BE2C (cell line): ENCODE results near the gene ULK2.
"Not testable (repeated sequence)": the region's sequence is repeated elsewhere in the genome, so short reads cannot be mapped to it uniquely, and the experiment has no call there.

Experiments used
- DNase-seq: peaks from one replicate; pipeline ENCODE4 v3.0.0-alpha.2; 2020
- H3K27me3 ChIP-seq: fragments of 250-450 bp; sonication (Bioruptor Pico); 2 replicates; pipeline ENCODE4 v1.5.1; 2020; ENCODE audit warnings: mild to moderate bottlenecking
- H3K36me3 ChIP-seq: fragments of 250-450 bp; sonication (Bioruptor Pico); 2 replicates; pipeline ENCODE4 v1.5.1; 2020; ENCODE audit warnings: mild to moderate bottlenecking
- H3K4me1 ChIP-seq: fragments of 250-450 bp; sonication (Bioruptor Pico); 2 replicates; pipeline ENCODE4 v1.5.1; 2020
- H3K4me3 ChIP-seq: 2 replicates; pipeline ENCODE4 v1.5.1; 2011; ENCODE audit warnings: low read depth, low read length
- H3K9me3 ChIP-seq: fragments of 250-450 bp; sonication (Bioruptor Pico); 2 replicates; pipeline ENCODE4 v1.5.1; 2020
- TF ChIP-seq, protein P1 (sequence below): IDR thresholded peaks from 2 replicates; pipeline ENCODE4 v1.5.1; 2012; ENCODE audit warnings: mild to moderate bottlenecking, low read depth, low read length

Gene ULK2

DNA sequence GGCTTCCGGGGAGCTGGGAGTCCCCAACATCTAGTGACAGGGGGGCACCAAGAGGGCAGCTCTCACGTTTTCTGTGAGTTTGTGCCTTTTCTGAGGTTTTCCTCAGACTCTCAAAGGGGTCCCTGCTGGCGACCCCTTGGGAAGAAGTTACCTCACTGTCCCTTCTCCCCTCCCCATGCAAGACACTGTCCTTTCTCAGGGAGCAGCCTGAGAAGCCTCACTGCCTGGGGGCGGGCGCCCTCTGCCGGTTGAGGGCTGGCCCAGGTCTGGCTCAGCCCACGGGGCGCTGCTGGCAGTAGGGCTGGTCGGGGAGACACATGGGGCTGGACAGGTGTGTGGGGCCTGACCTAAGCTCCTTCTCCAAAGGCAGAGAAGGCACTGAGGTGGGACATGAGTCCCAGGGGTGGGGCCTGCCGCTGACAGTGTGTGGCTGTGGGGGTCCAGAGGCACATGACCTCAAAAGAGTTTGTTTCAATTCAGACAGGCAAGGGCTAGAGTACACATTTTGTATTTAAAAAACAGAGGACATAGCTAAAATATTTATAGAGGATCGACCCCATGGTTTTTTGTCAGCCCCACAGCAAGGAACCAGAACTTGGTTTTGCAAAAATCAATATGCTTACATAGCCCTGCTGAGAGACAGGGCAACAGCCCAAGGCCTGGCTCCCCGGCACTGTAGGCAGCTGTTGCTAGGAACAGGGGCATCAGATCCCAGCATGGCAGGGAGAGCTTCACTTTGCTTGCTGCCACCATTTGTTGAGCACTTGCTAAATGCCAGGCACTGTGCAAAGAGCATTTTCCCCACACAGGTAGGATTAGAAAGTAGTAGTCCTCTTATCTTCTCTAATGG is 101.1 kb downstream of the ULK2 start:
- Histone ChIP-seq H3K27me3 (no peaks in the 10 kb centered on the region), H3K9me3 (no peaks in the 10 kb centered on the region), H3K4me1 (no peaks in the 10 kb centered on the region), H3K4me3 (no peak overlapping the region), H3K36me3 (no peaks in the 10 kb centered on the region)
- DNase-seq: peak; percentile 71
- TF ChIP-seq, protein P1, sequence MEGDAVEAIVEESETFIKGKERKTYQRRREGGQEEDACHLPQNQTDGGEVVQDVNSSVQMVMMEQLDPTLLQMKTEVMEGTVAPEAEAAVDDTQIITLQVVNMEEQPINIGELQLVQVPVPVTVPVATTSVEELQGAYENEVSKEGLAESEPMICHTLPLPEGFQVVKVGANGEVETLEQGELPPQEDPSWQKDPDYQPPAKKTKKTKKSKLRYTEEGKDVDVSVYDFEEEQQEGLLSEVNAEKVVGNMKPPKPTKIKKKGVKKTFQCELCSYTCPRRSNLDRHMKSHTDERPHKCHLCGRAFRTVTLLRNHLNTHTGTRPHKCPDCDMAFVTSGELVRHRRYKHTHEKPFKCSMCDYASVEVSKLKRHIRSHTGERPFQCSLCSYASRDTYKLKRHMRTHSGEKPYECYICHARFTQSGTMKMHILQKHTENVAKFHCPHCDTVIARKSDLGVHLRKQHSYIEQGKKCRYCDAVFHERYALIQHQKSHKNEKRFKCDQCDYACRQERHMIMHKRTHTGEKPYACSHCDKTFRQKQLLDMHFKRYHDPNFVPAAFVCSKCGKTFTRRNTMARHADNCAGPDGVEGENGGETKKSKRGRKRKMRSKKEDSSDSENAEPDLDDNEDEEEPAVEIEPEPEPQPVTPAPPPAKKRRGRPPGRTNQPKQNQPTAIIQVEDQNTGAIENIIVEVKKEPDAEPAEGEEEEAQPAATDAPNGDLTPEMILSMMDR: peak; percentile 80

GRCh38 chr17:19766016-19766415 is 101.7 kb downstream of the ULK2 start:
- Histone ChIP-seq H3K36me3 (no peaks in the 10 kb centered on the region), H3K27me3 (no peaks in the 10 kb centered on the region), H3K9me3 (no peaks in the 10 kb centered on the region), H3K4me1 (no peaks in the 10 kb centered on the region), H3K4me3 (no peak overlapping the region)
- DNase-seq: no peak
- TF ChIP-seq, protein P1: no peak

- DNase-seq, H3K36me3 ChIP-seq: not testable (repeated sequence)
Measured at GRCh38 chr17:19763991-19764390, 103.7 kb downstream of the ULK2 start.

DNA sequence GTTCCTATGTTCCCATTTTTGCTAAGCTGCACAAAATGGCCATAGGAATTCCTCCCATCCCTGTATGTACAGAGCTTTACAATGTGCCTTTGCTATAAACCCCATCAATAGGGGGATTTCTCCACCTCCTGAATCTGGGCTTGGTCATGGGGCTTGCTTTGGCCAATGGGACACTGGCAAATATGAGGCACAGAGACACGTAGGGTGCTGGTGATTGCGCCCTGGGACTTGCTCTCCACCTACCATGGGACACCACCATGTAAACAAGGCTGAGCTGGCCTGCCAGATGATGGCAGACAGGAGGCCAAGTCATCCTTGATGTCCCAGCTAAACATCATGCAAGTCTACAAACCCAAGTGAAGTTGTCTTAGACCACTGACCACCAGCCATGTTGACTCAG is 104.3 kb downstream of the ULK2 start:
- DNase-seq: no peak
- TF ChIP-seq, protein P1: no peak
- Histone ChIP-seq H3K9me3 (no peaks in the 10 kb centered on the region), H3K27me3 (no peaks in the 10 kb centered on the region), H3K4me1 (no peaks in the 10 kb centered on the region), H3K4me3 (no peak overlapping the region), H3K36me3 (no peaks in the 10 kb centered on the region)

More at GRCh38 chr17:19763991-19764390, 103.7 kb downstream of the ULK2 start:
- not testable (repeated sequence) for H3K27me3 ChIP-seq, H3K9me3 ChIP-seq, H3K4me1 ChIP-seq, H3K4me3 ChIP-seq

- no peak overlapping the region for H3K4me3 ChIP-seq
- H3K27me3 ChIP-seq: no peaks in the 10 kb centered on the region
- peak; percentile 51 for DNase-seq
- TF ChIP-seq, protein P1: peak; percentile 46
- no peaks in the 10 kb centered on the region for H3K9me3 ChIP-seq
- no peaks in the 10 kb centered on the region for H3K4me1 ChIP-seq
- no peaks in the 10 kb centered on the region for H3K36me3 ChIP-seq
Measured at GRCh38 chr17:19762515-19762961, 105.2 kb downstream of the ULK2 start.

DNA sequence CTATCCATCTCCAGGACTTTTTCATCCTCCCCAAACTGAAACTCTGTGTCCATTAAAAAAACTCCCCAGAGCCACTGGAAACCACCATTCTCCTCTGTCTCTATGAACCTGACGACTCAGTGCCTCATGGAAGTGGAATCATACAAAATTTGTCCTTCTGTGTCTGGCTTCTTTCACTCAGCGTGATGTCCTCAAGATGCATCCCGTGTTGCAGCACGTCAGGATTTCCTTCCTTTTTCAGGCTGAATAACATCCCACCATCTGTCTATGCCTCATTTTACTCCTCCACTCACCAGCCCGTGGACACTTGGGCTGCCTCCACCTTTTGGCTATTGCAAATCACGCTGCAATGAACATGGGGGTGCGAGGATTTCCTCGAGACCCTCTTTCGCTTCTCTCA is 107.0 kb downstream of the ULK2 start:
- Histone ChIP-seq H3K9me3 (no peaks in the 10 kb centered on the region), H3K4me1 (no peaks in the 10 kb centered on the region), H3K36me3 (no peaks in the 10 kb centered on the region), H3K4me3 (no peak overlapping the region), H3K27me3 (no peaks in the 10 kb centered on the region)
- DNase-seq: no peak
- TF ChIP-seq, protein P1: no peak
